ENCODE measurements around the gene FBXW10.
"Not testable (repeated sequence)": the region's sequence is repeated elsewhere in the genome, so short reads cannot be mapped to it uniquely, and the experiment has no call there.

FBXW10 gene

DNA sequence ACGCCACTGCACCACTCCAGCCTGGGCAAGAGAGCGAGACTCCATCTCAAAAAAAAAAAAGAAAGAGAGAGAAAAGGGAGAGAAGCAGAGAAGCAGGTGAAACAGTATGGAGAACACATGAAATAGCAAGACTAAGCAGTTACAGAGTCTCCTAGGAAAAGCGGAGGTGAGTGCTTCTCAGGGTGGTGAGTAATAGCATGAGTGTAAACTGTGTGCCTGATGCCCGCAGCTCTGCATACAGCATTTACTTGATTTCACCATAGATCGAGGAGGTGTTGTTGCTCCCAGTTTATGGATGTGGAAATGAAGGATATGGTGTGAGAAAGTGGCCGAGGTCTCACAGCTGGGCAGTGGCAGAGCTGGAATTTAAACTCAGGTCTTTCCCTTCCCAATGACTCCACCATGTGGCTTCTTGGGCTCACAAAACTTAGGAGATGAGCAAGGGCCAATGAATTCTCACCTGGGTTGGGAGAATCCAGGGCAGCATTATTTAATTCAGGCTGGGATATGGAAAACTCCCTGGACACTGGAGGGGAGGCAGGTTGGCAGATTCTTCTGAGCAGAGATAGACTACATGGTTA lies 10.1 kb downstream of the FBXW10 start:
- not testable (repeated sequence) for DNase-seq (ENCODE audit: low read depth in 2 of 2)

DNA sequence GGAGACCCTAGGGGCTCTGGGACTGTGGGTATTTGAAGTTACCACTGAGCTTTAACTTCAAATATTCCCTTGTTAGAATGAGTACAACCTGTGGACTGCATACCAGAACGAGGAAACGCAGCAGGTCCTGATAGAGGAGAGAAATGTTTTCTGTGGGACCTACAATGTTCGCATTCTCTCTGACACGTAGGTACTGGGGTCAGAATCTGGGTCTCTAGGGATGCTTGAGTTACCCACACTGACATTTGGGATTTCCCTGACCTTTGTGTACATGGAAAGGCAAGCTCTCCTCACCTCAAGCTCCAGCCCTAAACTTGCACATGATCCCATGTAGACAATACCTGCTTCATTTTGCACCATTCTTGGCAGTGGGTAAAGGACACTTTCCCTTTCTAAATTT lies 12.1 kb downstream of the FBXW10 start:
- DNase-seq (ENCODE audit: low read depth in 2 of 2): not testable (repeated sequence)

DNA sequence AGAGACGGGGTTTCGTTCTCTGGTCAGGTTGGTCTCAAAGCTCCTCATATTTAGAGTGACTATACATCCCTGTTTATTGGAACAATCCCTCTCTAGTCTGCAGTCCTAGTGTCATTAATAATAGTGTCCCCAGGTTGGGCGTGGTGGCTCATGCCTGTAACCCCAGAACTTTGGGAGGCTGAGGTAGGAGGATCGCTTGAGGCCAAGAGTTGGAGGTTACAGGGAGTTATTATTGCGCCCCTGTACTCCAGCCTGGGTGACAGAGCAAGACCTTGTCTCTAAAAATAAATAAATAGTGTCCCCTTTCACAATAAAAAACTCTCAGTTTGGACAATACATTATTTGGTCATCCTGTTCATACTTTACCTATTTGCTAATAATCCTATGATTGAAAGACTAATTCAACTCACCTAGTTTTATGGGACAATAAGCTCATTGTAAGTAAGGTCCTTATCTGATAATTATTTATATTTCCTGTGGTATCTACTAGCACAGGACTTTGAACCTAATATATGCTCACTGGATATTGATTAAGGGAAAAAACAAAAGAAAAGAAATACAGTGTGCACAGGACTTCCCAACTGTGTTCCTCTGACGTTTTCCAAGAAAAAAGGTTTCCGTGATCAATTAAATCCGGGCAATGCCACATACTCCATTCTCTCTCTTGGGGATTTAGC lies 13.7 kb downstream of the FBXW10 start:
- not testable (repeated sequence) for DNase-seq (ENCODE audit: low read depth in 2 of 2)

DNA sequence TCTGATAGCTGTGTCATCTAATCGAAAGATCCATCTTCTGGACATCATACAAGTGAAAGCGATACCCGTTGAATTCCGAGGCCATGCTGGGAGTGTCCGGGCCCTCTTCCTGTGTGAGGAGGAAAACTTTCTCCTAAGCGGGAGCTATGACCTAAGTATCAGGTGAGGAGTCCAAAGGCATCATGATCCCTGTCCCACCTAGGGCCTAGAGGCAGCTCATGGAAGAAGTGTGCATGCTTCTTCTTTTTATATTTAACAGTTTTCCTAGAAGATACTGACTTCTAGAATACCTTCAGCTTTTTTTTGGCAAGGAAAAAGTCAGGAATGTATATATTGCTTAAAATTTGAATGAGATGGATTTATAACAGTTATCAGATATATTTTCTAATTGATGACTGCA lies 14.5 kb downstream of the FBXW10 start:
- not testable (repeated sequence) for DNase-seq (ENCODE audit: low read depth in 2 of 2)

DNA sequence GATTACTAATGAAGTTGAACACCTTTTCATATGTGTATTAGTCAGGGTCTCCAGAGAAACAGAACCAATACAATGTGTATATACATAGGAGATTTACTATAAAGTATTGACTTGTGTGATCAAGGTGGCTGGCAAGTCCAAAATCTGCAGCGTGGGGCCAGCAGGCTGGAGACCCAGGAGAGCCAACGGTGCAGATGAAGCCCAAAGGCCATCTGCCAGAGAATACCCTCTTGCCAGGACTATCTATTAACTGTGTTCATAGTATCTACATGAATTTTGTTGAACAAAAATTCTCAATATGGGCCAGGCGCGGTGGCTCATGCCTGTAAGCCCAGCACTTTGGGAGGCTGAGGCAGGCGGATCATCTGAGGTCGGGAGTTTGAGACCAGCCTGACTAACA lies 16.4 kb downstream of the FBXW10 start:
- not testable (repeated sequence) for DNase-seq (ENCODE audit: low read depth in 2 of 2)

DNA sequence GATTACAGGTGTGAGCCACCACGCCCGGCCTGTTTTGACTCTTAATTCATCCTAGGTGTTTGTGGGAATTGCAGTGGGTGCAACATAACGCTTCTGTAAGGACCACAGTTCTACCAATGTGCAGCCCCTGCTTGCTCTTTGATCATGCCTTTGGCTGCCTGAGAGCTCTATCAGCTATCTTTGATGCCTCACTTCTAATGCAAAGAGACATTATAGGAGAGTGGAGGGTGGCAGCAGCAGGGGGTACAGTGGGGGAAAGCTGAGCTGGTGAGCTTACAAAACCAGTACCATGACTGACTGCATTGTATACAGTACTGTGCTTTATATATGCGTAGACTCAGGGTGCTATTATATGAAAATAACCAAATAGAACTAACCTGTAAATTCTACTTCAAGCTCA lies 26.7 kb downstream of the FBXW10 start:
- DNase-seq (ENCODE audit: low read depth in 2 of 2): not testable (repeated sequence)

DNA sequence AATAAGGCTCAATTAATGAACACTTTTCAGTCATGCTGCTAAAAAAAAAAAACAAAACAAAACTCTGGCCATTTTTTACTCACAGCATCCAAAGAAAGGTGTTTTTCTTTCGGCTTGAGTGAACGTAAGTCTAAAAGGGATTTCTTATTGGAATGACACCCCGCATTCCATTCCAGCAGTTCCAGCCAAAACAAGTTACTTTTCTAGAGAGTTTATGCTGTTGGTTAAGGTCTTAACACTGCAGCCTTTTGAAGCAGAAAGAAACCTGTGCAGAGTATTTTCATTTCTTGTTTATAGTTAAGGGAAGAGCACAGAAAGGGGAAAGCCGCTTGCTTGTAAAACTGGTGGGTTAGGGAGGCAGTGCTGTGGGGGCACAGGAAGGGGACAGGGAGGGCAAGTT lies 27.2 kb downstream of the FBXW10 start:
- not testable (repeated sequence) for DNase-seq (ENCODE audit: low read depth in 2 of 2)

DNA sequence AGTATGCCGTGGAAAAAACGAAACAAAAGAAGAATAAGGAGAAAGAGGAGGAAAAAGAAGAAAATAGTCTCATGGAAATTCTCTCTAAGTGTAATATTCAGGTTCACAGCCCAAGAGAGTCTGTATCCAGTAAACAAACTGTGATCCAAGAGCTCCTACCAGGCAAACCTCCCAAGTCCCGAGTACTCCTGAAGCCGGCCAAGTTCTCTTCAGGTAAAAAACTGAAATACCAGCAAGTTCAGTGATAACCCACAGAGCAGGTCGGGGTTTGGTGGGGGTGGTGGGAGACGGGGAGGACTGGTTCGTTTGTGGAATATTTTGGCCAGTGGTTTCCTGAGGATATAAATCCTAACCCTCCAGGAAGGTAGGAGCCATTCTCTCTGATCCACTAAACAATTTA lies 28.6 kb downstream of the FBXW10 start:
- no peak for DNase-seq (ENCODE audit: low read depth in 2 of 2)

DNA sequence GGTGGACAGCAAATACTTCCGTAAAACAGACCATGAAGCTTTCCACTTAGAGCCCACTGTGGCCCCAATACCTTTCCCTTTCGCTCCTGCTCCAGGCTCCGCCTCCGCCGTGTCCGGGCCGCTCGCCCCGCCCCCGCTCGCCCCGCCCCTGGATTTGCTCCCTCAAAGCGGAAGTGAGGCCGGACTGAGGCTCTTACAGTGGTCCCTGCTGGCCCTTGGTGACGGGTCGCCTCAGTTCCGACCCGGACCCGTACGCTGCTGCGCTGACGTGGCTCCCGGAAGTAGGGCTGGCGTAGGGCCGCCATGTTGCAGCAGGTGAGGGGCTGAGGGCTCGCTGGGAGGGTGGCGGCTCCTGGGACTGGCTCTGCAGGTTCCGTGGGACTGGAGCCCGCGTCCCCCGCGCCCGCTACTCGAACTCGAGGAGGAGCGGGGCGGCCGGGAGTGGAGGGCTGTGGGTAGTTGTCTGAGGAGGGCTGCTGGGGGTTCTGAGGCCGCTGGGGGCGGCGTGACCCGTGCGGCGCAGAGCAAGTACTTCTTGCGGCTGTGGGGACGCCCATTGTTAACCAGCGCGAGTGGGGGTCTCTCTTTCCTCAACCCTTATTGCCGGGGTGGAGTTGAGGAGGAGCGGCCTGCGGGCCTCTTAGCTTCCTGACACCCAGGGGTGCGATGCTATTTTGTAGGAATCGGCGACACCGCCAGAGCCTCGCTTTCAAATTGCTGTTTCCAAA lies 37.3 kb downstream of the FBXW10 start, which contains the start of gene TVP23B:
TVP23B (plus strand) TSS at position 193 of the 728 bp plus-strand sequence; CDS start at position 304, 111 bp downstream.
- DNase-seq (ENCODE audit: low read depth in 2 of 2): peak; percentile 77 to 80

DNA sequence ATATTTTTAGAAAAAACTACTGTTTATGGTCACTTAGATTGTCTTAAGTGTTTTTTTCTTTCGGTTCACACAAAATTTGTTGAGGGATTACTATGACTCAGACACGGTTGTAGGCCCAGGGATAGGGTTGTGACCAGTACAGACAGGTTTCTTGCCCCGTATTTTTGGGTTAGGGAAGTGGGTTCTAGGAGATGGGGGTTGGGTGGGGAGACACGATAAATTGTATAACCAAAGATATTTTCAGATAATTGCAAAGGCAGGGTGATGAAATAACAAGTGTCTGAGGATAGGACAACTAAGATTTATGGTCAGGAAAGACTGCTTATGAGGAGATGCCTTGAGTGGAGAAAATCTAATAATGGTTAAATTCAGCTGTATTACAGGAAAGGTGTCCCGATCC lies 38.0 kb downstream of the FBXW10 start:
- DNase-seq (ENCODE audit: low read depth in 2 of 2): not testable (repeated sequence)

DNA sequence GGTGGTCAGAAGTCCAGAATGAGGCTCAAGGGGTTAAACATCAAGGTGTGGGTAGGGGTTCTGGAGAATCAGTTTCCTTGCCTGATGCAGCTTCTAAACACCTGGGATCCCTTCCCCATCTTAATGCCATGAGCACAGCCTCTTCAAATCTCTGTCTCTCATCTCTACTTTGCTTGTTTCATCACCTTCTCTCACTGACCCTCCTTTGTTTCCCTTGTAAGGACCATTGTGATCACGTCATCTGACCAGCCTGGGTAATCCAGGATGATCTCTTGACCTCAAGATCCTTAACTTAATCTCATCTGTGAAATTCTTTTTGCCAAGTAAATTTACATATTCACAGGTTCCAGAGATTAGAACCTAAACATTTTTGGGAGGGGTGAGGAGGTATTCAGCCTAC lies 42.1 kb downstream of the FBXW10 start:
- not testable (repeated sequence) for DNase-seq (ENCODE audit: low read depth in 2 of 2)

DNA sequence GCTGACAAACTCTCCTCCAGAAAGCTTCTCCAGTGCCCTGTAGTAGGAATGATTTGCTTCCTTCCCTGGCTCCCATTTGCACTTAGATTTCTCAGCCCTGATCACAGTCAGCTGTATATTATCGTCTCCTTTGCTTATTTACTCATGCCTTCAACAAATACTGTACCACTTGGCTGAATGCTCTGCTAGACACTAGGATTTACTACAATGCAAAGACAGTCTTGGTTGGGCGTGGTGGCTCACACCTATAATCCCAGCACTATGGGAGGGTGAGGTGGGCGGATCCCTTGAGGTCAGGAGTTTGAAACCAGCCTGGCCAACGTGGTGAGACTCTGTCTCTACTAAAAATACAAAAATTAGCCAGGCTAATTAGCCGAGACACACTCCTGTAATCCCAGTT lies 43.0 kb downstream of the FBXW10 start:
- not testable (repeated sequence) for DNase-seq (ENCODE audit: low read depth in 2 of 2)

DNA sequence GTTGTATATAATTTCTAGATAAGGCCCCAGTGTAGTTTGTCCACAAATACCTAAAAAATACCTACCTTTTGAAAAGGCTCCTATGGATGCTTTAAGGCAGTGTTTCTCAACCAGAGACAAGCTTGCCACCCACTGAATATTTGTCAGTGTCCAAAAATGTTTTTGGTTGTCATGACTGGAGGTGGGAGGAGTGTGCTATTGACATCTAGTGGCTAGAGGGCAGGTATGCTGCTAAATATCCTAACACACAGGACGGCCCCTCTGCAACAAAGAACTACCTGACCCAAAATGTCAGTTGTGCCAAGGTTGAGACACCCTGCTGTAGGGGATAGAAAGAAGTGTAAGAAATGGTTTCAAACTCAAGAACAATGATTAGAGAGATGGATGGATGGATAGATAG lies 47.5 kb downstream of the FBXW10 start:
- not testable (repeated sequence) for DNase-seq (ENCODE audit: low read depth in 2 of 2)

DNA sequence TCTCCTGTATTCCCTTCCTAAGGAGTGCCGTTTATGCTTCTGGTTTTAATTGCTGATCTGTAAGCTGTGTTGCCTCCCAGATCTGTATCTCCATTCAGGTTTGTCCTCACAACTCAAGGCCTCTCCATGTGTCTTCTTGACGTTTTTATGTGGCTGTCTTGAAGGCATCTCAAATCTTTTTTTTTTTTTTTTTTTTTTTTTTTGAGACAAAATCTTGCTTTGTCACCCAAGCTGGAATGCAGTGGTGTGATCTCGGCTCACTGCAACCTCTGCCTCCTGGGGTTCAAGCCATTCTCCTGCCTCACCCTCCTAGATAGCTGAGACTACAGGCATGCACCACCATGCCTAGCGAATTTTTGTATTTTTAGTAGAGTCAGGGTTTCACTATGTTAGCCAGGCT lies 51.0 kb downstream of the FBXW10 start:
- not testable (repeated sequence) for DNase-seq (ENCODE audit: low read depth in 2 of 2)

DNA sequence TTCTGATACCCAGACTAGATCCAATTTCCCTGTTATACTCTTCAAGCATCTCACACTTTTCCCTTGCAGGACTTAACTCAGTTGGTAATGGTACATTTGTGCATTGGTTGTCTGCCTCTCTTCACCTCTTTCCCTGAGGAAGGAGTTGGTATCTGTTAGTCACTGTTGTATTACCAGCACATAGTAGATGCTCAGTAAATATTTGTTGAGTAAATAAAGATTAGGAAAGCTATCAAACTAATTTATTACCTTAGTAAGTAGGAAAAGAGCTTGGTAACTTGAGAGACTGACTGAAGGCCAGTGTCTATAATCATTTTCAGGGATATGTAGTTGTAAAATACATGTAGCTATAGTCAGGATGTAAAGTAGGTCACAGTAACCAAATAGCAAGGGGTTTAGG lies 53.0 kb downstream of the FBXW10 start:
- not testable (repeated sequence) for DNase-seq (ENCODE audit: low read depth in 2 of 2)

DNA sequence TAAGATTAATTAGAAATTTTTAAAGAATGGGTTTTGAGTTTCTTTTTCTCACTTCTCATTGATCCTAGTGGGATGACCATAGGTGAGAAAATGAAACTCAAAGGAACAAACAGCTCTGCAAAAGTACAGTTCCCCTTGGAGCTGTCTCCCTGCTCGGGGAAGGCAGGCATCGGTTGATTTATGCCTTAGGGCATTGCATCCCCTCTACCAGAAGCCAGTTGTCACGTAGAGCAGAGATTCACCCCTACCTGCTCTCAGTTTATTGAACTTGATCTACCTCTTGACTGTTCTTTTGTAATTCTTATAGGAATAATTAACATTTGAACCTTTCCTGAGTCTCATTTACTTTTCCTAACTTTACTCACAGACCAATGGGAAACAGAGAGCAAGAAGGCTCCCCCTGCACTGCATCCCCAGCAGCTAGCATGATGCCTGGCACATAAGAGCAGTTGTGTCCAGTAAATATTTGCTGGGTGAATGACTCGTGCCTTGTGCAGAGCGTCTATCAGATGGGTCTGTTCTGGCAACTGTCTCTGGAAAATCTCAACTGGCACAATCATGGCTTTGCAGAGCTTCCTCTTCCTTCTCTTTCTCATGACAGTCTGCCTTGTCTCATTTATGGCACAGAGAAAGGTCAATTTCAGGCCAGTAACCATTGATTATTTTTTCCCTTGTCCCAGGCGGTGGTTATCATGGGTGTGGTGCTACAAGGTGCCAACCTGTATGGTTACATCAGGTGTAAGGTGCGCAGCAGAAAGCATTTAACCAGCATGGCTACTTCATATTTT lies 59.8 kb downstream of the FBXW10 start:
- not testable (repeated sequence) for DNase-seq (ENCODE audit: low read depth in 2 of 2)

DNA sequence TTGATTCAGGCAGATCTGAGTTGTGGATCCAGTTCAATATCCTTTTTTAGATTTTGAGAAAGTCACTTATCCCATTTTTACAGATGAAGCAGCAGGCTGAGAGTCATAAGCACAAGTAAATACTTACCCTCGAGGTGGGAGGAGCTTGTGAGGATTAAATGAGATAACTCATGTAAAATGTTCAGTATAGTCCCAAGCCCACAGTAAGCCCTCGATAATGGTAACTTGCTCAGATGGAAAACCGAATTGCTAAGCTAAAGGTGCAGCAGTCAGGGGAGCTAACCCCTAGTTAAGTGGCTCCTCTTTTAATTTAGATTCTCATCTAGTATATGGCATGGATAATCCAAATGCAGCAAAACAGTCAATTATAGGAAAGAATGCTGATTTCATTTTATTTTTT lies 72.1 kb downstream of the FBXW10 start:
- not testable (repeated sequence) for DNase-seq (ENCODE audit: low read depth in 2 of 2)

DNA sequence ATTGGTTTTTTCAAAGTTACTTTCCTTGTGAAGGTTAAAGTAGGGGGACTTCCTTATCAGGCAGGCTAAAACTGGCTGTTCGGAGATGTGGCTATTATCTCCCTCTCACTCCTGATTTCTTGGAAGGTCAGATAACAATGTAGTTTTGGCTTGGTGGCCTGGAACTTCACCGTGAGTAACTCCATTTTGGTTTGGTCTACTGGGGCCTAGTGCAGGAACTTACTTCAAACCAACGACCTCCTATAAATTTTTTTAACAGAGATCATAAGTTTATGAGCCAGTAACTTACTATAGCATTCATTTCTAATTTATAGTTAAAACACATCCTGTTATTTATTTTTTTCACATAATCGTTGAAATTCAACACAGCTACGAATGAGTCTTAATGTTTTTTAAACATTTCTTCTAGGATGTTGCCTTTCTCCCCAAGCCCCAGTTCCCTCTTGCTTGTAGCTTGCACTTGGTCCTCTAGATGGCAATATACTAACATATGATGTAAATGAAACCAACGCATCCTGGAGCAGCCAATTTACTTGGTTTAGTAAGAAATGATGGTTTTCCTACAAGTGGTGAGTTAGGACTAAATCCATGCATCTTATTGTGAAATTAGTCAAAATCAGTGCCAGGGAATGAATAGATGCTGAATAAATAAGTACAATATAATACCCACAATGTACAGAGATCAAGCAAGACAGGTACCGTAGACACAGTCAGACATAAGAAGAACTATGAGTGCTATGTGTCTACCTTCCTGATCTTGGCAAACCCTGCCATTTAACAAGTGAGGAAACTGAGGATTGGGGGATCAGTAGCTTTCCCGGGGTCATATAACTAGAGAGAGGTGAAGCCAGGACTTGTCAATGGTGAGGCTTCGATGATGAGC lies 72.9 kb downstream of the FBXW10 start:
- peak; percentile 33 for DNase-seq (ENCODE audit: low read depth in 2 of 2)

DNA sequence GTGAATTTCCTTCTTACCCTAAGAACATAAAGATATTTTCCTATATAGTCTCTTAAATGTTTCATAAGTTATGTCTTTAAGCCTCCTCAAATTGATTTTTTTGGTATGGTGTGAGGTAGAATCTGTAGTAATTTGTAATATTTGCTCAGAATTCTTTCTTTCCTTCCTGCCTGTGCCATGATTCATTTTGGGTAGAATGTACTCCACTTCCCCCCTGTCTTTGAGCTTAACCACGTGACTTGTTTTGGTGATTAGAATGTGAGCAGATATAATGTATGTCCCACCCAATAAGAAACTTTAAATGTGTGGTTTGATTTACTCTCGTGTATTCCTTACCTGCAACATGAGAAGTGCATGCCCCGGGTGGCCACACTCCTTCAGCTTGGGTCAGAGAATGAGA lies 77.6 kb downstream of the FBXW10 start:
- not testable (repeated sequence) for DNase-seq (ENCODE audit: low read depth in 2 of 2)

DNA sequence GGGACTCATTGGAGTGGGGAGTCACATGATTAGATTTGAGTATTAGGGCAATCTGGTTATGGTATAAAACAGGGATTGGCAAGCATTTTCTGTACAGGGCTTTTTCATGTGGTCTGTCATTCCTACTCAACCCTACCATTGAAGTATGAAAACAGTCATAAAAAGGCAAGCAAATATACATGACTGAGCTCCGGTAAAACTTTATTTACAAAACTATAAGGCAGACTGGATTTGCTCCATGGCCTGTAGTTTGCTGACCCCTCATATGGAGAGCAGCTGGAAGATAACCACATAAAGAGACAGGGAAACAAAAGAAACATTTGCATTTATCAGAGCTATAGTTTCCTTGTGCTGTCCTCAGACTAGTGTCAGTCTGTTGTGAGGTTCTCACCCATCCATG lies 83.8 kb downstream of the FBXW10 start:
- not testable (repeated sequence) for DNase-seq (ENCODE audit: low read depth in 2 of 2)
